ENCODE data around the gene IGLON5.

Gene IGLON5

GRCh38 chr19:51317968-51318367 is 6.5 kb downstream of the IGLON5 start:
- no peak for DNase-seq (ENCODE audit: low spot score)

DNA sequence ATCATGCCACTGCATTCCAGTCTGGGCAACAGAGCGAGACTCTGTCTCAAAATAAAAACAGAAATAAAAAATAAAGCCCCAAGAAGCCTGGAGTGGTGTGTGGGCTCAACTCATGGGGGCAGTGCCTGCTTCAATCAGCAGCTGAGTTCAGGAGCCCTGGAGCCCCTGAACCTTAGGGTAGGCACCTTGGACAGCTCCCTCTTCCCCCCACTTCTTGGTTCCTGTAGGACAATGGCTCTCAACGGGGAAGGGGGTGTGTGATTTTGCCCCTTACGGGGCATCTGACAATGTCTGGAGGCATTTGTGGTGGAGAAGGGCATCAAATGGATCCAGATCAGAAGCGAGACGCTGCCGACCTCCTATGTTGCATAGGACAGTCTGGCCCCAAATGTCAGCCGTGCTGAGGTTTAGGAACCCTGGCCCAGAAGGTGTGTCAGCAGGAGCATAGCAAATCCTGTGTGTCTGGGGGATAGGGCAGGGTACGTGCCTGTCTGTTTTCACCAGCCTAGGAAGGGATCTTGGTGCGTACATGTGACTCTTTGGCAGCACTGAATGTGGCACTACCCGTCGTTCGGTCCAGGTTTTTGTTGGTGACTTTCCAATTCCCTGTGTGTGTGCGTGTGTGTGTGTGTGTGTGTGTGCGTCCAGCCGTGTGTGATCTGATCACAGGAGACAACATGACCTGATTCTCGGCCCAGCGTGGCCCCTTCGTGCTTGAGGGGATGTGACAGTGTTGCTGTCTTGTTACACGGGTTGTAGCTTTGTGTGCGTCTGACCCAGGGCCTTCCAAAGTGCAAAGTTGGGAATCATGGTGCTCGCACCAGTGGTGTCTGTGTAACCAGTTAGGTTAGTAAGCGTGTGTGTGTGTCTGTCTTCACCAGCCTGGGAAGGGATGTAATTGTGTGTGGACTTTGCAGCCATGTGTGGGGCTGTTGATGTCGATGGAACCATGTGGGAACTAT is 7.5 kb downstream of the IGLON5 start:
- DNase-seq (ENCODE audit: low spot score) = no peak

DNA sequence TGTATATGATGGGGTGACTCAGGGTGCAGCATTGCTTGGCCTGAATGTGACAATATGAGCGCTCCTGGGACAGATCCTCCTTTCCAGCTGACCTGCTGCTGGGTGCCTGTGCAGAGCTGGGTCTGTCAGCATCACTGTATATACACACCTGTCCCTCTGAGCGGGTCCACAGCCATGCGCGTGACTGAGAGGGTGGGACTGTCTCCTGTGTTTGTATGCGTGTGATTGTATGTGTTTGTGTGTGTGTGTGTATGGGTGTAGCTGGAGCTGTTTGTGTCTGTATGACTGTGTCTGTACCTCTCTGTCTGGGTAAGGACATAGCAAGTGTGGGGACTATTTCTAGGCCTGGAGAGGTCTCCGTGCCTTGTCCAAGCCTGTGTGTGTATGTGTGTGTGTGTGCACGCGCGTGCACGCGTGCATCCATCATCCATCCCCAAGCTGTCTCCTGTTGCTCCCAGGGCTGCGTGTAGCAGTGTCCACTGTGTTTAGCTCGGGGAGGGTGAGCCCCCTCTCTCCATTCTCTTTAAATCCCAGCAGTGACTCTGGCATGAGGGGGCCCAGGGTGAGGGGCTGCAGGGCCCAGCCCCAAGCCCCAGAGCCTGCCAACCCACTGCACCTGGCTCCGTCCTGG is 8.3 kb downstream of the IGLON5 start:
- DNase-seq (ENCODE audit: low spot score) = no peak

DNA sequence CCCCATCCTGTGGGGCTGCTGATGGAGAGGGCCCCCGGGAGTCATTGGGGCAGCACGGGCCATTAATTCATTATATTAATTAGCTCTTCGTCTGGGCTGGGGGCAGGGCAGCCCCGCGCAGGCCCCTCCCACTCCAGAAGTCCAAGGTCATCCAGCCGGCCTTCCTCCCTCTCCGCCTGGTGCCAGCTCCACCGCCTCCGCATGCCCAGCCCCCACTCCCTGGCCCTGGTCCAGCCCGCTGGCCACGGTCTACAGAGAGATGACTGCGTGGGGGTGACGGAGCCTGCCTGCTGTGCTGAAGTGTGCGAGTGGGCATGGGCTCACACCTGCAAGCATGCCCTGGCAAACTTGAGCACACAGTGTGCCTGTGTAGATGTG is 8.8 kb downstream of the IGLON5 start:
- DNase-seq (ENCODE audit: low spot score) = no peak

- no peak for DNase-seq (ENCODE audit: low spot score)
Observed at GRCh38 chr19:51321799-51322198, 10.4 kb downstream of the IGLON5 start.

- no peak for DNase-seq (ENCODE audit: low spot score)
Observed at GRCh38 chr19:51323481-51324166, 12.2 kb downstream of the IGLON5 start.

DNA sequence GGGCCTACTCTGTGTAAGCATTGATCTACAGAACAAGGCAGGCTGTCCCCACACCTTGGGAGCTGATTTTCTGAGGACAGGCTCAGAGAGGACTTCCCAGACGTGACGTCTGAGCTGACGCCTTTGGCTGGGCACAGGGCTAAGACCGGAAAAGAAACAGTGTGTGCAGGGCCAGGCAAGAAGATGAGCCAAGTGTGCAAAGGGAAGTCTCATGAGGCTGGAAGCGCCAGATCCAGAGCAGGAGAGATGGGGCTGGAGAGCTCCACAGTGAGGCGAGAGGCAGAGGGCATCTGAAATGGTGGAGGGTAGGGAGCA is 12.7 kb downstream of the IGLON5 start:
- no peak for DNase-seq (ENCODE audit: low spot score)

DNA sequence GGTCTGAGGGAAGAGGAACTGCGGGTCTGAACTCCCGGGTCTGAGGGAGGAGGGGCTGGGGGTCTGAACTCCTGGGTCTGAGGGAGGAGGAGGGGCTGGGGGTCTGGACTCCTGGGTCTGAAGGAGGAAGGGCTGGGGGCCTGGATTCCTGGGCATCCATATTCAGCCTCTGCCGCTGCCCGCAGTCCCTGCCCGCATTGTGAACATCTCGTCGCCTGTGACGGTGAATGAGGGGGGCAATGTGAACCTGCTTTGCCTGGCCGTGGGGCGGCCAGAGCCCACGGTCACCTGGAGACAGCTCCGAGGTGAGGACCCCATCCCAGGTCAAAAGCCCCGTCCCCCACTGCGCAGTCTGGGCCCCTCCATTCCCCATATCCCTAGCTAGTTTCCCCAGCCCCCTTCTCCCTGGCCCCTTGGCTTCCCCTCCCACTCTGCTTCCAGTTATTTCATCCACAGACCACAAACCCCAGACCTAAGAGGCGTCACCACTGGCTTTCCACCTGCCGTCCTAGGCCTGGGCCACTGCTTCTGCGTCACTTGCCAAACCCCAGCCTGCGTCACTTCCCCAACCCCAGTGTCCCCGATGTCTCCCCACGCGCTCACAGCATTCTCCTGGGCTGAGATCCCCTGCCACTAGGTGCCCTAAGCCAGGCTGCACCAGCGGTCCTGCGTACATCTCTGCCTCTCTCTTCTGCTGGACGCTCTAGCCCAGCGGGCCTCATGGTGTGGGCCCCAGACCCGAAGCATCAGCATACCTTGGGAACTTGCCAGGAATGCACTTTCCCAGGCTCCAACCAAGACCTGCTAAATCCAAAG is 13.9 kb downstream of the IGLON5 start:
- no peak for DNase-seq (ENCODE audit: low spot score)

GRCh38 chr19:51326216-51327065 is 15.0 kb downstream of the IGLON5 start:
- no peak for DNase-seq (ENCODE audit: low spot score)

DNA sequence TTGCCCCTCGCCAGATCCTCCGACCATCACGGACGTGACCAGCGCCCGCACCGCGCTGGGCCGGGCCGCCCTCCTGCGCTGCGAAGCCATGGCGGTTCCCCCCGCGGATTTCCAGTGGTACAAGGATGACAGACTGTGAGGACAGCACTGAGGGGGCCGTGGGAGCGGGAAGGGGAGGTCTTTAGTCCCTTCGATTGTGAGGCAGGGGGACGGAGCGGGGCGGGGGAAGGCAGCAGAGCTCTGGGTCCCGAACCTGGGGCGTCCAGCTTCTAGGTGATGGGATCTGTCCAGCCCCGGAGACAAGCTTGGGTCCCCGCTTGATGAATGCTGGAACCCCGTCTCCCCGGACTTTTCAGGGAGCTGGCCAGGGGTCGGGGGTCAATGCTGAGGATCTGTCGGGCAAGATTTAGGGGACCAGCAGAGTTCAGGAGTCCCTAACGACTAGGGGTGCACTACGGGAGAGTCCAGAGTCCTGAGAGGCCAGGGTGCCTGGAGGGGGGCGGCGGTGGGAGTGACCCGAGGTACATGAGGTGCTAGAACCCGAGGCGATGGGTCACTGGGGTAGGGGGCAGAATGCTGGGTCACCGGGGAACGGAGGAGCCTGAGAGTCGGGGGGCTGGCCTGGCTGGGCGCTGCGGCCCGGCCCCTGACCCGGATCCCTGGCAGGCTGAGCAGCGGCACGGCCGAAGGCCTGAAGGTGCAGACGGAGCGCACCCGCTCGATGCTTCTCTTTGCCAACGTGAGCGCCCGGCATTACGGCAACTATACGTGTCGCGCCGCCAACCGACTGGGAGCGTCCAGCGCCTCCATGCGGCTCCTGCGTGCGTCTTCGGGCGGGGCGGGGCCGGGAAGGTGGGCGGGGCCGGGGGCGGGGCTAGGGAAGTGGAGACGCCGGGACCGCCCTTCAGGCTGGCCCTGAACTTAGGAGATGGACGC is 15.9 kb downstream of the IGLON5 start:
- peak; percentile 84 for DNase-seq (ENCODE audit: low spot score)

GRCh38 chr19:51329411-51329810 is 18.0 kb downstream of the IGLON5 start:
- no peak for DNase-seq (ENCODE audit: low spot score)

DNA sequence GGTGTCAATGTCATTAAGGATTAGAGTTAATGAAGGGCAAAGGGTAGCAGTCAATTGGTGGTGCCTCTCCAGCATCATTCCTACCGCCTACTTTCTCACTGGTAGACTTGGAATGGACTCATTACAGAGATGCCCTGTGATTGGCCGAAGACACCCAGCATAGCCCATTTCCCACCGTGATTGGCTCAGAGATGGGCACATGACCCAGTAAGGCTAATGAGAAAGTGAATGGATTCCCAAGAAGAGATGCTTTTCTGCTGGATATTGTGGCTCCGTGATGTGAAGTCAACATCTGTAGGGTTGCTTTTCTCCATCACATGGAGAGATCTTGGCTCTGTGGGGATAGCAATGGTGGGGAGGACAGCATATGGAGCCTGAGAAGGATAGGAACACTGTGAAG is 18.9 kb downstream of the IGLON5 start:
- DNase-seq (ENCODE audit: low spot score) = no peak

GRCh38 chr19:51331193-51331592 is 19.7 kb downstream of the IGLON5 start:
- DNase-seq (ENCODE audit: low spot score) = no peak

DNA sequence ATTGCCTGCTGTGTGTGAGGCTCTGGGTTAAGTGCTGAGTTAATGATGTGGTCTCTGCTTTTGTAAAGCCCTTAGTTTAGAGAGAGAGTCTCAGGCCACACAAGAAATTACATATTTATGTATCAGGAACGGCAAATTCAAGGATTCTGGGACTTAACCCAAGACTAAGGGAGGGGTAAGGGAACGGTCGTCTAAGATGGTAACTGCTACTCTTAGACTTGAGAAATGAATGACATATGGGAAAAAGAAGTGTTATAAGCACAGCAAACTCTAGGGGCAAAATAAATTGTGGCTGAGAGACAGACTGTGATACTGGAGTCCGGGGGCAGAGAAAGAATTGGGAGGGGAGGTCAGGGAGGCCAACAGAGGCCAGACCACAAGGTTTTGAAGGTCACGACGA is 20.3 kb downstream of the IGLON5 start:
- DNase-seq (ENCODE audit: low spot score) = no peak

- DNase-seq (ENCODE audit: low spot score) = no peak
Observed at GRCh38 chr19:51333836-51334460, 22.5 kb downstream of the IGLON5 start.

DNA sequence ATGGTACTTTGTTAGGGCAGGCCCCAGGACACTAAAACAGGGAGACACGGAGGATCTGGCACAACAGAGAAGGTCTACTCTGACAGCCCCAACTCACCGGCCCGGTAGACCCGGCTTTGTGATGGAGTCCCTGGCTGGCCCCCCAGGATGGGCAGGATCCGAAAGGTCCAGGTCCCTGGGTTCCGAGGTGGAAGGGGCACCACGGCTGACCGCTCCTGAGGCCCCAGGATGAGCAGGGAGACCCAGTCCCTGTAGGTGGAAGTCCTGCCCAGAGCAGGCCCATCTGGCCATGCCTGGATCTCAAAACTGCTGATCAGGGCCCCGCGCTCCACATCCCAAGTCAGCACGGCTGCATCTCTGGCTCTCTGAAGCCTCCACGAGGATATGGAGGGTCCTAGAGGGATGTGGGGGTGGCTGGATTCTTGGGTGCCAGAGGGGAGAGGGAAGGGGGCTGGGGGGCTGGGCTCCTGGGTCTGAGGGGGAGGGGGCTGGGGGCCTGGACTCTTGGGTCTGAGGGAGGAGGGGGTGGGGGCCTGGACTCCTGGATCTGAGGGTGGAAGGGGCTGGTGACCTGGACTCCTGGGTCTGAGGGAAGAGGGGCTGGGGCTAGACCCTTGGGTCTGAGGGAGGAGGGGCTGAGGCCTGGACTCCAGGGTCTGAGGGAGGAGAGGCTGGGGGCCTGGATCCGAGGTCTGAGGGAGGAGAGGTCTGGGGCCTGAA is 25.9 kb downstream of the IGLON5 start:
- no peak for DNase-seq (ENCODE audit: low spot score)

- DNase-seq (ENCODE audit: low spot score) = no peak
Observed at GRCh38 chr19:51337861-51338562, 26.6 kb downstream of the IGLON5 start.

DNA sequence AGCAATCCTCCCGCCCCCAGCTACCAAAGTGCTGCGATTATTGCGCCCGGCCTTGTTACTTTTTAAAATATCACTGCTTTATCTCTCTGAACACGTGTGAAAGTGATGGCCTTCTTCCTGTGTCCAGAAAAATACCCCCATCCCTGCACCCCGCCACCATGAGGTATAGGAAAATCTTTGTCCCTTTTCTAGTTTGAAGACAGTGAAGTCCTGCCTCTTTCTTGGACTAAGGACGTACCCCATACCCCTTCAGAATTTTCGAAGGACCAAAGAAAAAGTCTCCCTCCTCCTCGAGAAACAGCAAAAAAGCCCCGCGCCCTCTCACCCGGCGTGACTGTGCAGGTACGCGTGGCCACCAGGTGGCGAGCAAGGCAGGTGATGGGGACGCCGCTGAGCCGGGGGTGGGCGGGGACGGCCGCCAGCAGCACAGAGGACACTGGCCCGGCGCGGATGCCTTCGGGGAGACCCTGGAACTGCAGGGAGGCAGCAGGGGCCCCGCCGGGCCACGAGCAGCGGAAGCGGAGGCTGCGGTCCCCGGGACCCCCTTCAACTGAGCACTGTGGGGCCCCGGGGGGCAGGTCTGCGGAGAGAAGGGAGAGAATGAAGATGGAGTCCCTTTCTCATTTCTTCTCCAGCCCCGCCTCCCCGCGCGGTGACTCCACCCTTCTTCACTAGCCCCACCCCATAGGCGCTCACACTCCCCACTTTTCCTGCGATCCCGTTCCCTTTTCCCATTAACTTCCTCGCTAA is 27.3 kb downstream of the IGLON5 start:
- DNase-seq (ENCODE audit: low spot score) = peak; percentile 79

Data from COLO829 (cell line).